K562 (cell line): ENCODE measurements around the gene MICU2. TPM values are rescaled to one million over a fixed set of nuclear protein-coding genes. Genes with fewer than 3 reads are reported as not detected.

Experiments
- ATAC-seq: fragments of 200-7000 bp; cut with Tn5 transposase; 3 replicates; pipeline ENCODE4 v1.9.1; 2020; ENCODE audit warnings: moderate library complexity
- BruUV-seq: library from RNA; stranded (reverse); fragments of 400-500 nt; replicated peaks from 2 replicates; lab custom pipeline; 2021; lab: Mats Ljungman, UMichigan
- CTCF ChIA-PET: fragments of 300-600 bp; formaldehyde crosslinking; extraction: SDS; loops from one replicate; lab custom pipeline; 2021; ENCODE audit warnings: low intra/inter-chr PET ratio; lab: Yijun Ruan, JAX
- POLR2A ChIA-PET: fragments of 300-600, 350-650 bp; sonication (Branson Sonifier 250); formaldehyde crosslinking; extraction: SDS; loops from one replicate; lab custom pipeline; 2021; ENCODE audit warnings: antibody characterized with exemption, inconsistent platforms; lab: Yijun Ruan, JAX
- DNase-seq, 4 experiments: peaks; one replicate each; pipeline versions ENCODE4 v3.0.0 to v3.0.0-alpha.2; 2011 to 2018; ENCODE audit warnings: low spot score in 3 of 4, mixed read lengths in 3 of 4; ENCODE audit errors: extremely low read depth in 1 of 4
- FAIRE-seq: peaks from 2 replicates; lab custom pipeline; 2011; peaks lifted over from hg19 to GRCh38; lab: Jason Lieb, UNC
- H2AFZ ChIP-seq: 2 replicates; pipeline ENCODE4 v1.6.0; 2011; ENCODE audit warnings: low read depth, low read length, control low read depth, inconsistent platforms
- H3K27ac ChIP-seq: fragments of 200-600 bp; 3 replicates; pipeline ENCODE4 v1.8.0; 2011; ENCODE audit warnings: low read depth, mild to moderate bottlenecking, control low read depth, inconsistent platforms, low read length, moderate library complexity, mixed read lengths; ENCODE audit errors: extremely low read depth
- H3K27me3 ChIP-seq, 2 experiments: fragments of 300-600 bp in 1 of 2; 2 replicates in 1 of 2; 3 replicates in 1 of 2; pipeline versions ENCODE4 v1.6.0 to v1.8.0; 2011; ENCODE audit warnings: inconsistent platforms in 2 of 2, low read length in 2 of 2, mild to moderate bottlenecking in 1 of 2, mixed read lengths in 1 of 2, moderate library complexity in 1 of 2; ENCODE audit not compliant: control insufficient read depth in 2 of 2, insufficient read depth in 2 of 2
- H3K36me3 ChIP-seq: fragments of 300-600 bp; 3 replicates; pipeline ENCODE4 v1.8.0; 2011; ENCODE audit warnings: mild to moderate bottlenecking, low read length, inconsistent platforms; ENCODE audit not compliant: control insufficient read depth, insufficient read depth
- H3K4me1 ChIP-seq, 2 experiments: fragments of 200-600 bp in 1 of 2; replicated peaks in 1 of 2; 2 replicates in 1 of 2; 3 replicates in 1 of 2; pipeline versions ENCODE4 v1.5.1 to v1.8.0; 2011; ENCODE audit warnings: inconsistent platforms in 2 of 2, low read length in 2 of 2, mild to moderate bottlenecking in 1 of 2, mixed read lengths in 1 of 2, moderate library complexity in 1 of 2; ENCODE audit not compliant: control insufficient read depth in 2 of 2, insufficient read depth in 2 of 2
- H3K4me2 ChIP-seq: 2 replicates; pipeline ENCODE4 v1.6.1; 2011; ENCODE audit warnings: low read length, control low read depth, inconsistent platforms, mixed read lengths; ENCODE audit not compliant: insufficient read depth
- H3K4me3 ChIP-seq: fragments of 200-600 bp; sonication (generic), shearing (Covaris generic); 2 replicates; pipeline ENCODE4 v1.5.1; 2016; ENCODE audit warnings: control low read depth, inconsistent platforms
- H3K79me2 ChIP-seq: fragments of 200-600 bp; 3 replicates; pipeline ENCODE4 v1.8.0; 2011; ENCODE audit warnings: low read length, inconsistent platforms; ENCODE audit not compliant: control insufficient read depth, insufficient read depth
- H3K9ac ChIP-seq, 2 experiments: 2 replicates each; pipeline versions ENCODE4 v1.6.0 to v1.6.1; 2011; ENCODE audit warnings: low read depth in 2 of 2, low read length in 2 of 2, control low read depth in 1 of 2, inconsistent platforms in 1 of 2, mild to moderate bottlenecking in 1 of 2, mixed read lengths in 1 of 2; ENCODE audit not compliant: insufficient read depth in 1 of 2
- H3K9me1 ChIP-seq: one replicate; pipeline ENCODE4 v1.6.0; 2011; ENCODE audit warnings: inconsistent platforms, mild to moderate bottlenecking, low read length, moderate library complexity; ENCODE audit not compliant: control insufficient read depth, insufficient read depth
- H3K9me3 ChIP-seq: replicated peaks from 2 replicates; pipeline ENCODE4 v1.5.1; 2011; ENCODE audit warnings: low read depth, low read length, inconsistent platforms; ENCODE audit not compliant: control insufficient read depth, insufficient read depth
- H4K20me1 ChIP-seq: replicated peaks from 2 replicates; pipeline ENCODE4 v1.6.1; 2011; ENCODE audit warnings: low read length, inconsistent platforms, mixed read lengths; ENCODE audit not compliant: control insufficient read depth, insufficient read depth
- HCFC1 ChIP-seq: IDR thresholded peaks from 2 replicates; pipeline ENCODE4 v1.6.1; 2012; ENCODE audit warnings: low read depth, low read length, improper control_type of control experiment
- JUN ChIP-seq, 2 experiments: sonication (generic) in 1 of 2; formaldehyde crosslinking in 1 of 2; IDR thresholded peaks; 2 replicates each; pipeline versions ENCODE4 v1.6.1 to v1.8.0; 2012 to 2022; ENCODE audit warnings: borderline replicate concordance in 2 of 2, mild to moderate bottlenecking in 2 of 2, improper control_type of control experiment in 1 of 2, low read depth in 1 of 2, low read length in 1 of 2, missing genetic modification reagents in 1 of 2
- MCM2 ChIP-seq: fragments of 450-650 bp; IDR thresholded peaks from 2 replicates; pipeline ENCODE4 v1.6.1; 2017; ENCODE audit warnings: low read depth, mild to moderate bottlenecking
- NR1H2 ChIP-seq: sonication (generic); formaldehyde crosslinking; IDR thresholded peaks from 2 replicates; pipeline ENCODE4 v1.4.0; 2020; ENCODE audit warnings: mild to moderate bottlenecking, missing genetic modification reagents
- RCOR1 ChIP-seq, 2 experiments: IDR thresholded peaks; 2 replicates each; pipeline ENCODE4 v1.6.1; 2012; ENCODE audit warnings: low read depth in 2 of 2, low read length in 2 of 2, borderline replicate concordance in 1 of 2, improper control_type of control experiment in 1 of 2
- WGBS: fragments of 100-300 bp; shearing (Covaris generic); methylation state at CpG from one replicate; pipeline ENCODE4 v1.1.6; 2016; ENCODE audit warnings: low coverage, mixed read lengths; ENCODE audit not compliant: insufficient coverage; ENCODE audit errors: missing lambda C conversion rate; 5-methylcytosine and 5-hydroxymethylcytosine counted together
- in situ Hi-C: fragments of 300-500 bp; cut with MboI; formaldehyde crosslinking; loops from 4 replicates; pipeline ENCODE4 v1.15.0; 2018; ENCODE audit warnings: inconsistent platforms, mixed read lengths
- intact Hi-C: fragments of 100-400 bp; cut with micrococcal nuclease; formaldehyde crosslinking; loops from 2 replicates; pipeline ENCODE4 v1.14.2; 2022
- polyA plus RNA-seq, 8 experiments: library from polyadenylated mRNA; depleted of rRNA in 4 of 8; stranded (reverse) in 5 of 8; unstranded in 3 of 8; fragments of >200 nt; fragmentation: Nextera tagmentation in 2 of 8; fragmentation: Illumina TruSeq in 1 of 8; extraction: Ambion mirVana in 2 of 8; extraction: Trizol in 1 of 8; gene quantifications; 2 replicates each; pipeline versions ENCODE4 v1.2.1 to v1.2.3, GENCODE V29; 2011 to 2014; ENCODE audit warnings: inconsistent platforms in 1 of 8, missing spikeins in 1 of 8
- total RNA-seq, 7 experiments: library from RNA; depleted of rRNA in 6 of 7; stranded (reverse); fragments of >200 nt in 6 of 7; fragmentation: Illumina TruSeq in 2 of 7; extraction: Trizol in 2 of 7; gene quantifications; 2 replicates each; pipeline versions ENCODE4 v1.2.1 to v1.2.3, GENCODE V29; 2011 to 2021; ENCODE audit warnings: low replicate concordance in 1 of 7

Gene MICU2
- total and polyA plus RNA-seq, 9 of the 15 experiments (the other 6 are each of a cell fraction or from before 2014, with no cell fraction given), result 9.1 to 41.8 (median 33.4) TPM

- TF ChIP-seq RCOR1 (IDR thresholded peaks at IDR 0.05; ENCODE audit: borderline replicate concordance in 1 of 2, low read depth in 2 of 2, low read length in 2 of 2) (no peak), NR1H2 (no peak), MCM2 (no peak), JUN (IDR thresholded peaks at IDR 0.05; ENCODE audit: borderline replicate concordance, low read depth, low read length) (no peak), JUN (CRISPR knock-in tag; IDR thresholded peaks at IDR 0.05; ENCODE audit: borderline replicate concordance) (no peak)
- TF ChIP-seq, all 486 proteins: peak for 4
Observed at GRCh38 chr13:21522130-21522529, 81.8 kb downstream of the MICU2 start (continued).

- H3K4me3 ChIP-seq, result no peak overlapping the region
- no peak for FAIRE-seq
- no peak overlapping the region for H2AFZ ChIP-seq
- no peaks in the 10 kb centered on the region for H3K9me3 ChIP-seq
- in situ Hi-C loops, result no loop called here
- H3K36me3 ChIP-seq, result peaks cover 14% of the 10 kb centered on the region
- no peaks in the 10 kb centered on the region for H3K9me1 ChIP-seq
- no peak overlapping the region for H3K4me2 ChIP-seq
- TF ChIP-seq HCFC1, result no peak
- WGBS, result 82% methylated on average over 7 of the region's 8 CpGs
- no peak for DNase-seq
- intact Hi-C loops, result no loop called here
- no peak for ATAC-seq
- CTCF ChIA-PET, result no interaction called here
- peaks cover 3 to 11% of the 10 kb centered on the region in 2 experiments; a peak in 3 of 5 replicates for H3K4me1 ChIP-seq
- no peaks in the 10 kb centered on the region for H4K20me1 ChIP-seq
- H3K27me3 ChIP-seq, result no peaks in the 10 kb centered on the region
- H3K79me2 ChIP-seq, result no peaks in the 10 kb centered on the region
- BruUV-seq, result no TSS peak
- POLR2A ChIA-PET, result no interaction called here
- H3K9ac ChIP-seq, result no peak overlapping the region
- H3K27ac ChIP-seq, result no peak overlapping the region
Observed at GRCh38 chr13:21518617-21519144, 85.3 kb downstream of the MICU2 start.
